Mucosa of descending colon (tissue), 3 donors: ENCODE results near the gene OR10AD1. TPM values are rescaled to one million over a fixed set of nuclear protein-coding genes. Genes with fewer than 3 reads are reported as not detected.
"Not testable (repeated sequence)": the region's sequence is repeated elsewhere in the genome, so short reads cannot be mapped to it uniquely, and the experiment has no call there.

ENCODE experiments used
- ATAC-seq: fragments of 200-7000 bp; cut with Tn5 transposase; one replicate; pipeline ENCODE4 v1.9.1; 2020; ENCODE audit warnings: mild to moderate bottlenecking, moderate library complexity
- DNase-seq, 3 donors: peaks; one replicate each; pipeline ENCODE4 v3.0.0-alpha.2; 2020
- H3K36me3 ChIP-seq: fragments of 200-600 bp; one replicate; pipeline ENCODE4 v1.8.0; 2021; ENCODE audit warnings: low read depth, mild to moderate bottlenecking
- H3K4me1 ChIP-seq: fragments of 200-600 bp; one replicate; pipeline ENCODE4 v1.8.0; 2021; ENCODE audit warnings: low read depth, mild to moderate bottlenecking
- H3K4me3 ChIP-seq: fragments of 200-600 bp; one replicate; pipeline ENCODE4 v1.8.0; 2021; ENCODE audit warnings: mild to moderate bottlenecking
- H3K9me3 ChIP-seq: fragments of 200-600 bp; one replicate; pipeline ENCODE4 v1.8.0; 2021; ENCODE audit warnings: mild to moderate bottlenecking
- CTCF ChIP-seq: fragments of 200-600 bp; IDR thresholded peaks from one replicate; pipeline ENCODE4 v1.8.0; 2022; ENCODE audit warnings: antibody characterized with exemption, mild to moderate bottlenecking
- intact Hi-C, 2 donors: fragments of 100-400 bp; cut with DNase I in 1 of 2; cut with micrococcal nuclease in 1 of 2; formaldehyde crosslinking; loops; one replicate each; pipeline versions ENCODE4 v1.11.0 to v1.11.1; 2022; cut with DNase I, micrococcal nuclease
- total RNA-seq, 3 donors: library from RNA; stranded (reverse); fragmentation: NEBNext Ultra II Directional in 2 of 3; extraction: Animal tissue kit (Norgen Biotek cat#: 25700) in 2 of 3; gene quantifications; one replicate each; pipeline versions ENCODE4 v1.2.1 to v1.2.4, GENCODE V29; 2021 to 2023
- donor health status: DM: no; HTN: no; CAD: no; lungs with moderate emphysema.
- donor health status: DM: no; HTN: no; CAD: no.
- donor health status: DM: no; HTN: yes; CAD: no.

The OR10AD1 gene
- total RNA-seq, 3 donors from 2014 or later, result not detected

- no peak for TF ChIP-seq CTCF
- no peaks in the 10 kb centered on the region for H3K36me3 ChIP-seq
- no peak for ATAC-seq
- intact Hi-C loops, result no loop called here
- peaks cover 10% of the 10 kb centered on the region for H3K4me1 ChIP-seq
- no peak for DNase-seq
- H3K4me3 ChIP-seq, result peak overlapping the region; percentile 64
- H3K9me3 ChIP-seq, result no peaks in the 10 kb centered on the region
These were observed 45.2 kb downstream of the OR10AD1 start for GRCh38 chr12:48157889-48158370.

DNA sequence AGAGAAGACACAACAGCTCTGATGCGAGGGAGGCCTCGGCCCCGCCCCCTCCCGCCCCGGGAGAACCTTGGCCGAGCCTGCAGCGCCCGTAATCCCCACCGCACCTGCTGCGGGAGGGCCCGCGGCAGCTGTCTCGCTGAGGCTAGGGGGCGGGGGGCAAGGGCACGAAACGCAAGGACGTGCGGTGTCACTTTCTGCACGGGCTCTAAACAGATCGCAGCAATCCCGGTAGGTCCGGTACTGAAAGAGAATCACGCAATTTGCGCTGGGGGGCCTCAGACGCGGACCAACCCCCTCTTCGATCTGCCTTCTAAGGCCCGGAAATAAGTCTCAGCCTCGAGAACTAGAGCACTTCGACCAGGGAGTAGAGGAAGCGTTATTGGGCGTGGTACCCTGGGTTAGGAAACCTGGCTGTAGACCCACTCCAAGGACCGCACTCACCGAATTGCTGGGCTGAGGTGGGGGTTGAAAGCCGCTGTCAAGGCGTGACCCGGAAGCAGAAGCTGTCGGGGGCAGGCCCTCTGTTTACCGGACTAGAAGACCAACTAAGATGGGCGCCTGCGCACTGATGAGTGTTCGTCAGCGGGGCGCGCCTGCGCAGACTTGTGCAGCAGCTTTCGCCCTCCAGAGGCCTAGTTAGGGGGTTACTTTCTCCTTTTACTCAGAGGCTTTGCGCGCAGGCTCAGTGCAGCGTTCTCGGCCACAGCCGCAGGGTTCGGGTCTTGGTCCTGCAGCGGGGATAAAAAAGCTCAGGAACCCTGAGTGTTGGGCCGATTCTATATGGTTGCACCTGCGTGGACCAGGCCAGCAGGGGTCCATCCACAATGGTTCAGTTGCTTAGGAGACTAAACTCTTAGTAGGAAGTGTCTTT is 45.8 kb downstream of the OR10AD1 start, which contains the start of gene ASB8:
Gene ASB8 (minus strand): TSS at position 498 of the 871 bp plus-strand sequence. CDS start 4,019 bp downstream, outside the sequence.
- H3K36me3 ChIP-seq, result no peaks in the 10 kb centered on the region
- peak within 1 kb of the TSS; percentile 64 for H3K4me3 ChIP-seq
- ATAC-seq (peak; percentile 99), DNase-seq (peak; percentile 99)
- no peaks in the 10 kb centered on the region for H3K9me3 ChIP-seq
- intact Hi-C loops, result no loop called here
- H3K4me1 ChIP-seq, result peaks cover 10% of the 10 kb centered on the region
- peak; percentile 39 for TF ChIP-seq CTCF

- Histone ChIP-seq H3K36me3 (no peaks in the 10 kb centered on the region), H3K4me3 (peak overlapping the region; percentile 64), H3K9me3 (no peaks in the 10 kb centered on the region), H3K4me1 (peaks cover 10% of the 10 kb centered on the region)
- DNase-seq (no peak), ATAC-seq (no peak)
- no peak for TF ChIP-seq CTCF
- intact Hi-C loops, result no loop called here
These were observed 46.5 kb downstream of the OR10AD1 start for GRCh38 chr12:48156652-48157017.

GRCh38 chr12:48155786-48156185 is 47.3 kb downstream of the OR10AD1 start:
- H3K4me3 ChIP-seq, intact Hi-C loops, DNase-seq, H3K9me3 ChIP-seq, H3K36me3 ChIP-seq, ATAC-seq: not testable (repeated sequence)
- H3K4me1 ChIP-seq, result peaks cover 10% of the 10 kb centered on the region

Other genes starting within 250 kb of the OR10AD1 start
- gene TMEM106C, start 239.7 kb downstream of the OR10AD1 start, total RNA-seq, result 100 to 1,000 TPM in 2 of 3 donors, 10 to 100 TPM in 1; 93.9 to 208 (median 183) TPM
- 1 to 10 TPM in 2 of 3 donors, under 1 TPM in 1; 0.19 to 1.5 (median 1.2) TPM for gene COL2A1, start 198.8 kb downstream of the OR10AD1 start, total RNA-seq
- 10 to 100 TPM; 12.7 to 20.8 (median 17.4) TPM for gene SENP1, start 97.2 kb downstream of the OR10AD1 start, total RNA-seq
- gene PFKM, start 83.9 kb downstream of the OR10AD1 start, total RNA-seq, result 10 to 100 TPM; 37.3 to 98.8 (median 40.9) TPM
- 10 to 100 TPM; 41.1 to 46.6 (median 41.3) TPM for gene ASB8, start 45.8 kb downstream of the OR10AD1 start, total RNA-seq
- gene CCDC184, start 19.6 kb downstream of the OR10AD1 start, total RNA-seq, result 1 to 10 TPM in 1 of 3 donors, under 1 TPM in 2; 0.20 to 2.4 (median 0.41) TPM
- gene ZNF641, start 147.6 kb upstream of the OR10AD1 start, total RNA-seq, result 10 to 100 TPM; 12.9 to 20.7 (median 13.5) TPM